ENCODE measurements around the gene DLGAP1.

Gene DLGAP1

DNA sequence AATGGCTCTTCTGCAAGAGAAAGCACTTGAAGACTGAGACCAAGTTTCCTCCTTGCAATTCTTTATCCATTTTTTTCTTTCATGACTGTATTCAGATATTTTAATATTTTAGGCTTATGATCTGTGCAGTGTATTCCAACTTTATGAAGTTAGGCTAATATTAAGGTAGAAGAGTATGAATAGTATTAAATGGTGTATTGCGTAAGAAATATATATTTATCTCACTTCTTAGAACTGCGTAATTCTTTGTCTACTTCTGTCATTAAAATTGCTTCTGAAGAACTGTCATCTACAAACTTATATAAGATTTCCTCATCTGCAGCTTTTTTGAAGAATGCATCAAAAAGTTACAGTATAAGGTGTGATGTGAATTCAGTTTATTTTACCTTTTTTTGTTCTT, 183.2 kb downstream of the DLGAP1 start:
- DNase-seq (ENCODE audit: low read depth in 1 of 2, low spot score in 1 of 2) = no peak
- H3K27me3 ChIP-seq (ENCODE audit: insufficient read depth, poor library complexity, severe bottlenecking) = no peaks in the 10 kb centered on the region
- TF ChIP-seq, protein P1, sequence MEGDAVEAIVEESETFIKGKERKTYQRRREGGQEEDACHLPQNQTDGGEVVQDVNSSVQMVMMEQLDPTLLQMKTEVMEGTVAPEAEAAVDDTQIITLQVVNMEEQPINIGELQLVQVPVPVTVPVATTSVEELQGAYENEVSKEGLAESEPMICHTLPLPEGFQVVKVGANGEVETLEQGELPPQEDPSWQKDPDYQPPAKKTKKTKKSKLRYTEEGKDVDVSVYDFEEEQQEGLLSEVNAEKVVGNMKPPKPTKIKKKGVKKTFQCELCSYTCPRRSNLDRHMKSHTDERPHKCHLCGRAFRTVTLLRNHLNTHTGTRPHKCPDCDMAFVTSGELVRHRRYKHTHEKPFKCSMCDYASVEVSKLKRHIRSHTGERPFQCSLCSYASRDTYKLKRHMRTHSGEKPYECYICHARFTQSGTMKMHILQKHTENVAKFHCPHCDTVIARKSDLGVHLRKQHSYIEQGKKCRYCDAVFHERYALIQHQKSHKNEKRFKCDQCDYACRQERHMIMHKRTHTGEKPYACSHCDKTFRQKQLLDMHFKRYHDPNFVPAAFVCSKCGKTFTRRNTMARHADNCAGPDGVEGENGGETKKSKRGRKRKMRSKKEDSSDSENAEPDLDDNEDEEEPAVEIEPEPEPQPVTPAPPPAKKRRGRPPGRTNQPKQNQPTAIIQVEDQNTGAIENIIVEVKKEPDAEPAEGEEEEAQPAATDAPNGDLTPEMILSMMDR (IDR thresholded peaks at IDR 0.05; ENCODE audit: insufficient read depth, low read length) = no peak
- TF ChIP-seq POLR2AphosphoS5 (IDR thresholded peaks at IDR 0.05; ENCODE audit: low read depth) (no peak), SPI1 (IDR thresholded peaks at IDR 0.05; ENCODE audit: borderline replicate concordance, low read depth) (no peak)

DNA sequence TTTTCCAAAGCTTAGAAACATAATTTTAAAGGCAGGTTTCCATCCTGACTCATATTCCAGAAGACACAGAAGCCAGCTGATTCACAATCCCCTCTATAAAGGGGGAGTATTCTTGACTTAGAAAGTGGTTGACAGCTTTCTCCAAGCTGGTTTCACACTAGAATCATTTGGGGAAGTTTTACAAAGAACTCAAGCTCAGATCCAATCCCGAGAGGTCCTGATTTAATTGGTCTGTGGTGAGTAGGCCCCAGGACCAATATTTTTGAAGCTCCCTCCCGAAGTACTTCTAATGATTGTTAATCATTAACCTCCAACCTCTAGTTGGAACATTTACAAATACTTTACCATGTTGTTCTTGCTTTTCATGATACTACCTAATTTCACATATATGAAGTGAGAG, 184.1 kb downstream of the DLGAP1 start:
- DNase-seq (ENCODE audit: low read depth in 1 of 2, low spot score in 1 of 2) = no peak
- Histone ChIP-seq H3K4me3 (replicated peaks; ENCODE audit: insufficient read depth, low read length) (no peak overlapping the region), H3K27me3 (ENCODE audit: insufficient read depth, poor library complexity, severe bottlenecking) (no peaks in the 10 kb centered on the region), H3K27ac (replicated peaks) (no peak overlapping the region)
- TF ChIP-seq, protein P2, sequence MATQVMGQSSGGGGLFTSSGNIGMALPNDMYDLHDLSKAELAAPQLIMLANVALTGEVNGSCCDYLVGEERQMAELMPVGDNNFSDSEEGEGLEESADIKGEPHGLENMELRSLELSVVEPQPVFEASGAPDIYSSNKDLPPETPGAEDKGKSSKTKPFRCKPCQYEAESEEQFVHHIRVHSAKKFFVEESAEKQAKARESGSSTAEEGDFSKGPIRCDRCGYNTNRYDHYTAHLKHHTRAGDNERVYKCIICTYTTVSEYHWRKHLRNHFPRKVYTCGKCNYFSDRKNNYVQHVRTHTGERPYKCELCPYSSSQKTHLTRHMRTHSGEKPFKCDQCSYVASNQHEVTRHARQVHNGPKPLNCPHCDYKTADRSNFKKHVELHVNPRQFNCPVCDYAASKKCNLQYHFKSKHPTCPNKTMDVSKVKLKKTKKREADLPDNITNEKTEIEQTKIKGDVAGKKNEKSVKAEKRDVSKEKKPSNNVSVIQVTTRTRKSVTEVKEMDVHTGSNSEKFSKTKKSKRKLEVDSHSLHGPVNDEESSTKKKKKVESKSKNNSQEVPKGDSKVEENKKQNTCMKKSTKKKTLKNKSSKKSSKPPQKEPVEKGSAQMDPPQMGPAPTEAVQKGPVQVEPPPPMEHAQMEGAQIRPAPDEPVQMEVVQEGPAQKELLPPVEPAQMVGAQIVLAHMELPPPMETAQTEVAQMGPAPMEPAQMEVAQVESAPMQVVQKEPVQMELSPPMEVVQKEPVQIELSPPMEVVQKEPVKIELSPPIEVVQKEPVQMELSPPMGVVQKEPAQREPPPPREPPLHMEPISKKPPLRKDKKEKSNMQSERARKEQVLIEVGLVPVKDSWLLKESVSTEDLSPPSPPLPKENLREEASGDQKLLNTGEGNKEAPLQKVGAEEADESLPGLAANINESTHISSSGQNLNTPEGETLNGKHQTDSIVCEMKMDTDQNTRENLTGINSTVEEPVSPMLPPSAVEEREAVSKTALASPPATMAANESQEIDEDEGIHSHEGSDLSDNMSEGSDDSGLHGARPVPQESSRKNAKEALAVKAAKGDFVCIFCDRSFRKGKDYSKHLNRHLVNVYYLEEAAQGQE (IDR thresholded peaks at IDR 0.05; ENCODE audit: insufficient replicate concordance, low read depth) = no peak
- TF ChIP-seq GABPA (IDR thresholded peaks at IDR 0.05; ENCODE audit: low read depth) (no peak), SPI1 (IDR thresholded peaks at IDR 0.05; ENCODE audit: borderline replicate concordance, low read depth) (no peak), POLR2AphosphoS5 (IDR thresholded peaks at IDR 0.05; ENCODE audit: low read depth) (no peak)
- TF ChIP-seq, protein P1 (IDR thresholded peaks at IDR 0.05; ENCODE audit: insufficient read depth, low read length) = no peak

More for the DNA sequence above, 183.2 kb downstream of the DLGAP1 start:
- Histone ChIP-seq H3K27ac (replicated peaks) (no peak overlapping the region), H3K4me3 (replicated peaks; ENCODE audit: insufficient read depth, low read length) (no peak overlapping the region)

DNA sequence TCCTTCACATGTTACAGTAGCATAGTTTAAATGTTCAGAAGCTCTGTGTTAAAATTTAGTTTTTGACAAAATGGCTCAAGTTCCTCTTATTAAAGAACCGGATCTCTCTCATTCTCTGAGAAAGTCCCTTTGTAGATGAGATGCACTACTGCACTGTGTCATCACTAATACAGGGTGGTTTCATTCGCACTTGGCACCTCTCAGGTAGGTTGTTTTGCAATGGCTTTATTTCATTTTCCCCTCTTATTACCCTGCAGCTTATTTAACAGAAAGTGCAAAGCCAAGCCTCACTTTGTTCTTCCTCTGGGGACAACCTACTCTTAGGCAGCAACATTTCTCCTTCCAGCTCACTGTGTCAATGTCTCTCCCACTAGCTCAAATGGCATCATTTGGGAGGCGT, 185.1 kb downstream of the DLGAP1 start:
- H3K27me3 ChIP-seq (ENCODE audit: insufficient read depth, poor library complexity, severe bottlenecking) = no peaks in the 10 kb centered on the region
- no peak overlapping the region for H3K27ac ChIP-seq (replicated peaks)
- TF ChIP-seq, protein P1 (IDR thresholded peaks at IDR 0.05; ENCODE audit: insufficient read depth, low read length) = no peak
- TF ChIP-seq GABPA (IDR thresholded peaks at IDR 0.05; ENCODE audit: low read depth) = no peak
- no peak for TF ChIP-seq POLR2AphosphoS5 (IDR thresholded peaks at IDR 0.05; ENCODE audit: low read depth)
- no peak for TF ChIP-seq SPI1 (IDR thresholded peaks at IDR 0.05; ENCODE audit: borderline replicate concordance, low read depth)
- TF ChIP-seq, protein P2 (IDR thresholded peaks at IDR 0.05; ENCODE audit: insufficient replicate concordance, low read depth) = no peak
- no peak for DNase-seq (ENCODE audit: low read depth in 1 of 2, low spot score in 1 of 2)
- H3K4me3 ChIP-seq (replicated peaks; ENCODE audit: insufficient read depth, low read length) = no peak overlapping the region

DNA sequence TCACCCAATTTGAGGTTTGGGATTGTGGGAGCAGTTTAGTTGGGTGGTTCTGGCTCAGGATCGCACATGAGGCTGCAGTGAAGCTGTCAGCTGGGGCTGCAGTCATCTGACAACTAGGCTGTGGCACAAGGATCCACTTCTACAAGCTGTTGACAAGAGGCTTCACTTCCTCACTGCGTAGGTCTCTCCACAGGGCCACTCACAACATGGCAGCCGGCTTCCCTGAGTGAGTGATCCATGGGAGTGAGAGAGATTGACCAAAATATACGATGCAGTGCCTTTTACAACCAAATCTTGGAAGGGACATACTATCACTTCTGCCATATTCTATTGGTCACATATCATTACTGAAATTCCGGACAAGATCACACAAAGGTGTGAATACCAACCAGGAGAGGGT, 187.5 kb downstream of the DLGAP1 start:
- no peak overlapping the region for H3K27ac ChIP-seq (replicated peaks)
- DNase-seq (ENCODE audit: low read depth in 1 of 2, low spot score in 1 of 2) = no peak
- no peaks in the 10 kb centered on the region for H3K27me3 ChIP-seq (ENCODE audit: insufficient read depth, poor library complexity, severe bottlenecking)
- TF ChIP-seq POLR2AphosphoS5 (IDR thresholded peaks at IDR 0.05; ENCODE audit: low read depth) (no peak), SPI1 (IDR thresholded peaks at IDR 0.05; ENCODE audit: borderline replicate concordance, low read depth) (no peak), GABPA (IDR thresholded peaks at IDR 0.05; ENCODE audit: low read depth) (no peak)
- TF ChIP-seq, protein P1 (IDR thresholded peaks at IDR 0.05; ENCODE audit: insufficient read depth, low read length) = no peak
- TF ChIP-seq, protein P2 (IDR thresholded peaks at IDR 0.05; ENCODE audit: insufficient replicate concordance, low read depth) = no peak
- no peak overlapping the region for H3K4me3 ChIP-seq (replicated peaks; ENCODE audit: insufficient read depth, low read length)

Data from HL-60 (cell line).